ENCODE measurements around the gene MTSS2. TPM values are rescaled to one million over a fixed set of nuclear protein-coding genes. Genes with fewer than 3 reads are reported as not detected.

MTSS2 gene
- total RNA-seq, 1 donor from 2014 or later = 60.8 TPM

DNA sequence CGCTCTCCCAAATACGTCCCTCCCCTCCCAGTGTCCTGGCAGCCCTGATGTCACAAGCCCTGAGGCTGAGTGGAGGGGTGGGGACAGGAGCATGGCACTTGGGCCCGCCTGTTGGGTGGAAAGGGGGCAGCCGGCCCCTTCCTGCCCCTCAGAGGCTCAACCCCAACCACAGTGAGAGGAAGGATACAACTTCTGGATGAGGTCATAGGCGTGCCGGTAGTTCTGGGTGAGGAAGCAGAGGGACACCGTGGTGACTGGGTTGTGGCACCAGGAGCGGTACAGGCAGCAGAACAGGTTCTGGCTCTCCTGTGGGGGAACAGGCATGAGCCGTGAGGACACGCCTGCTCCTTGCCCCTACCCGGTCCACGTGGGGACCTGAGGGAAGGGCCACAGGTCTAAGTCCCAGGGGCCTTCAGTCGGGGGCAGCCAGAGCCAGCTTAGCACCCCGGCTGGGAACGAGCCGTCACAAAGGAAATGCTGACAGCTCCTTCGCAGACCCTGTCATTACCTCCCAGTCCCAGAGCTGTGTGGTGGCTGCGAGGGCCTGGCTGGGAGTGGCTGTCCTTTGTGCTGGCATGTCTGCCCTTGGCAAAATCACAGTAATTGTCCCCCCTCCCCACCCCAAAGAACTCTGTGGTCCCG lies 11.2 kb upstream of the MTSS2 start:
- no peaks in the 10 kb centered on the region for H3K27me3 ChIP-seq (ENCODE audit: low read depth)
- H3K4me1 ChIP-seq = peaks cover 80% of the 10 kb centered on the region
- intact Hi-C loops (cut with DNase I) = no loop called here
- peaks cover 18% of the 10 kb centered on the region for H3K36me3 ChIP-seq
- peak overlapping the region; percentile 75 for H3K27ac ChIP-seq
- no peaks in the 10 kb centered on the region for H3K9me3 ChIP-seq
- no peak overlapping the region for H3K4me3 ChIP-seq
- ATAC-seq (peak; percentile 76 to 77), DNase-seq (peak; percentile 78)
- TF ChIP-seq, protein P1, sequence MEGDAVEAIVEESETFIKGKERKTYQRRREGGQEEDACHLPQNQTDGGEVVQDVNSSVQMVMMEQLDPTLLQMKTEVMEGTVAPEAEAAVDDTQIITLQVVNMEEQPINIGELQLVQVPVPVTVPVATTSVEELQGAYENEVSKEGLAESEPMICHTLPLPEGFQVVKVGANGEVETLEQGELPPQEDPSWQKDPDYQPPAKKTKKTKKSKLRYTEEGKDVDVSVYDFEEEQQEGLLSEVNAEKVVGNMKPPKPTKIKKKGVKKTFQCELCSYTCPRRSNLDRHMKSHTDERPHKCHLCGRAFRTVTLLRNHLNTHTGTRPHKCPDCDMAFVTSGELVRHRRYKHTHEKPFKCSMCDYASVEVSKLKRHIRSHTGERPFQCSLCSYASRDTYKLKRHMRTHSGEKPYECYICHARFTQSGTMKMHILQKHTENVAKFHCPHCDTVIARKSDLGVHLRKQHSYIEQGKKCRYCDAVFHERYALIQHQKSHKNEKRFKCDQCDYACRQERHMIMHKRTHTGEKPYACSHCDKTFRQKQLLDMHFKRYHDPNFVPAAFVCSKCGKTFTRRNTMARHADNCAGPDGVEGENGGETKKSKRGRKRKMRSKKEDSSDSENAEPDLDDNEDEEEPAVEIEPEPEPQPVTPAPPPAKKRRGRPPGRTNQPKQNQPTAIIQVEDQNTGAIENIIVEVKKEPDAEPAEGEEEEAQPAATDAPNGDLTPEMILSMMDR (IDR thresholded peaks at IDR 0.05) = no peak

DNA sequence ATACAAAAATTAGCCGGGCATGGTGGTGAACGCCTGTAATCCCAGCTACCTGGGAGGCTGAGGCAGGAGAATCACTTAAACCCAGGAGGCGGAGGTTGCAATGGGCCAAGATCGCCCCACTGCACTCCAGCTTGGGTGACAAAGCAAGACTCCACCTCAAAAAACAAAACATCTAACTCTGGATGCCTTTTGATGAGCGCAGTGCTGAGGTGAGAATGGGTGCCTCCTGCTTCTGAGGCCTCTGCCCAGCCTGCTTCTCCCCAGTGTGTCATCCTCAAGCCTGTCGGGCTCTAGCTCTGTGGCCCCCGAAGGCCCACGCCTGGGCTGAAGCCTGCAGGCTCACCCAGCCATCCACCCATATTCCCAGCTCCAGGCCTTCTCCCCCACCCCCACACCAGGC lies 10.5 kb upstream of the MTSS2 start:
- Histone ChIP-seq H3K4me1 (peaks cover 83% of the 10 kb centered on the region), H3K9me3 (no peaks in the 10 kb centered on the region), H3K36me3 (peaks cover 18% of the 10 kb centered on the region), H3K27me3 (ENCODE audit: low read depth) (no peaks in the 10 kb centered on the region), H3K27ac (peak overlapping the region; percentile 75), H3K4me3 (no peak overlapping the region)
- intact Hi-C loops (cut with DNase I) = no loop called here
- ATAC-seq (no peak), DNase-seq (no peak)
- TF ChIP-seq, protein P1 (IDR thresholded peaks at IDR 0.05) = no peak

DNA sequence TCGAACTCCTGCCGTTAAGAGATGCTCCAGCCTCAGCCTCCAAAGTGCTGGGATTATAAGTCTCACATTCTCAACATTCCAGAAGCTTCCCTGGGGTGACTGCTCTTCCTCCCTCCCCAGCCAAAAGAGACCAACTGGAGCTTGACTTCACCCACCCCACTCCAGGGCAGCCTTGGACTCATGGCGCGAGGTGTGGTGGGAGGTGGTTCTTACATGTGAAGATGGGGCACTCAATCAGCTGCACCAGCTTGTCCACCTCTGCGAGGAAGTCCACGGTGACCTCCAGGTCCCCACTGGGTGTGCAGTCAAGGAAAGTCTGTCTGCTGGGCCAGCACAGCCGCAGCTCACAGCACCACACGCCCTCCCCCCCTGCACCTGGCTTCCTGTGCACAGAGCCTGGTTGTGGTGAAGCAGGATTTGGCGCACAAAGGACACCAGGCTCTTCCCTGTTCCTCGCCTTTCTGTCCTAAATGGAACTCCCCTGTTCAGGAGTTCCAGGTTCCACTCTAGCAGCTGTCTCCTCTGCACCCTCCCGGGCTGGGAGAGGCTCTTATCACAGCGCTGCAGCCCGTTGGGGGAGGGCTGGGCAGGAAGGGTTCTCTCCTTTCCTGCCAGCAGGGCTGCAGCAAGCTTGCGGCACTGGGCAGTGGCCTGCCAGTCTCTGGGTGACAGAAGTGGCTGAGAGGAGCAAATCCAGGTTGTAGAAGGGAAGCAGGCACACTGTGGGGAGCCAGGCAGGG lies 9.6 kb upstream of the MTSS2 start:
- Histone ChIP-seq H3K4me1 (peaks cover 83% of the 10 kb centered on the region), H3K9me3 (no peaks in the 10 kb centered on the region), H3K27ac (peak overlapping the region; percentile 75), H3K27me3 (ENCODE audit: low read depth) (no peaks in the 10 kb centered on the region), H3K36me3 (peaks cover 18% of the 10 kb centered on the region), H3K4me3 (no peak overlapping the region)
- DNase-seq = peak; percentile 73
- TF ChIP-seq, protein P1 (IDR thresholded peaks at IDR 0.05) = peak; percentile 28
- peak; percentile 53 to 66 for ATAC-seq
- intact Hi-C loops (cut with DNase I) = no loop called here

DNA sequence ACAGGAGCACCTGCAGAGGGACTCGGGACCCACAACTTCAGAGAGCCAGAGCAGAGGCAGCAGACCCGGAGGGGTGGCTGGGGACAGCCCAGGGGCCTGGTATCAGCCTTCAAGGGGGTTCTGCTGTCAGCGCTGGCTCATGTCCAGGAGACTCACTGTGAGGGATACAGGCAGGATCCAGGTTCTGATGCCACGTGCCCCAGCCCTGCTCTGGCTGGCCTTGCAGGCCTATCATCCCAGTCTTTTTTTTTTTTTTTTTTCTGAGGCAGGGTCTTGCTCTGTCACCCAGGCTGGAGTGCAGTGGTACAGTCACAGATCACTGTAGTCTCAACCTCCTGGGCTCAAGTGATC lies 9.0 kb upstream of the MTSS2 start:
- intact Hi-C loops (cut with DNase I) = no loop called here
- Histone ChIP-seq H3K27me3 (ENCODE audit: low read depth) (no peaks in the 10 kb centered on the region), H3K27ac (peak overlapping the region; percentile 75), H3K36me3 (peaks cover 18% of the 10 kb centered on the region), H3K4me3 (no peak overlapping the region), H3K4me1 (peaks cover 85% of the 10 kb centered on the region), H3K9me3 (no peaks in the 10 kb centered on the region)
- ATAC-seq = no peak
- no peak for DNase-seq
- TF ChIP-seq, protein P1 (IDR thresholded peaks at IDR 0.05) = no peak

DNA sequence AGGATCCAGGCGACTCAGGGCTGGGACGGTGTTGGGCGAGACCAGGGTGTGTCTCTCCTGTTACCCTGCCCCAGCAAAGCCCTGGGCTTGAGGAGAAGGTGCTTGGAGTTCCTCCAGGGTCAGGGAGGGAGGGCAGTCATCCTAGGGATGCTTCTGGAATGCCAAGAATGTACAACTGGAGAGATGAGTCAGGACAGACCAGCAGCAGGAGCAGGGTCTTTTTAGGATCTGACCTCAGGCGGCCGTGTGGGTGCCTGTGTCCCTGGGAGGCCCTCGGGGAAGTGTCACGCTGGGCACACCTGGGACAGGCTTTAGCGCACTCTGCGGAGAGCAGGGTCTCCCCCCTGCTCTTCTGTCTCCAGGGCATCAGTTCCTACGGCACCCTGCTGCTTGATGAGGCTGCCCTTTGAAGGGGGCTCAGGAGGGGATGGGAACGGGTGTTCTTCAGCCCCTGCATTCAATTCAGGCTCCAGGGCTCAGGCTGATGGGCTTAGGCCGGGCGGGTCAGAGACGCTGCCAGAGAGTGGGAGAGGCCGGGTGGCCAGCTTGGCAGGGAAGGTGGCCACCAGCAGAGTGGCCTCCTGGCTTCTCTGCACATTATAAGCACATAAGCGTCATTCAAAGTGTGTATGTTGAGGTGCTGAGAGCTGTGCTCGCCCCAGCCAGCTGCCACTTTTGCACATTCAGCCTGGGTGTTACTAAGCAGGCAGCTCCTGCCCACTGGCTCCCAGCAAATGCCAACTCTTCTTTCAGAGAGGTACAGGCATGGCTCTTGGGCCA lies 8.4 kb upstream of the MTSS2 start:
- ATAC-seq = no peak

More for the DNA sequence above, 8.4 kb upstream of the MTSS2 start:
- no peaks in the 10 kb centered on the region for H3K27me3 ChIP-seq (ENCODE audit: low read depth)
- intact Hi-C loops (cut with DNase I) = no loop called here
- H3K9me3 ChIP-seq = no peaks in the 10 kb centered on the region
- H3K4me3 ChIP-seq = no peak overlapping the region
- H3K27ac ChIP-seq = peak overlapping the region; percentile 87
- no peak for DNase-seq
- TF ChIP-seq, protein P1 (IDR thresholded peaks at IDR 0.05) = no peak
- H3K36me3 ChIP-seq = peaks cover 18% of the 10 kb centered on the region
- peaks cover 91% of the 10 kb centered on the region for H3K4me1 ChIP-seq
